Fibroblast of skin of back (primary cell): ENCODE measurements around the gene PTX4.

Experiments used
- DNase-seq: peaks from one replicate; pipeline ENCODE4 v3.0.0-alpha.2; 2013

Gene PTX4

DNA sequence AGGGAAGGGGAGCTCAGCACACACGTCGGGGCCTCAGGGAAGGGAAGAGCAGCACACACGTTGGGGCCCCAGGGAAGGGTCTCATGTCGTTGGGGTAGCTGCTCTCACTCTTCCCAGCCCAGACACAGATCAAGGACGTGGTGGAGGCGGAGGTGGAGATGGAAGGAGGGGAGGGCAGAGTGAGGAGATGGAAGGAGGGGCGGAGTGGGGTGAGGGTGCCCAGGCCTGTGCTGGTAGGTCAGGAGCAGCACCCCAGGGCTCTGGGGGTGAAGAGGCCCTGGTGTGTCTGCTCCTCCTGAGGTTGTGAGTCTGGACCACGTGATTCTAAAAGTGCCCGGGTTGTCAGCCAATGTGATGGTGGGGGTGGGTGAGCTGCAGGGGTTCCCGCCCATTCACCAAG, 28.8 kb downstream of the PTX4 start:
- no peak for DNase-seq

DNA sequence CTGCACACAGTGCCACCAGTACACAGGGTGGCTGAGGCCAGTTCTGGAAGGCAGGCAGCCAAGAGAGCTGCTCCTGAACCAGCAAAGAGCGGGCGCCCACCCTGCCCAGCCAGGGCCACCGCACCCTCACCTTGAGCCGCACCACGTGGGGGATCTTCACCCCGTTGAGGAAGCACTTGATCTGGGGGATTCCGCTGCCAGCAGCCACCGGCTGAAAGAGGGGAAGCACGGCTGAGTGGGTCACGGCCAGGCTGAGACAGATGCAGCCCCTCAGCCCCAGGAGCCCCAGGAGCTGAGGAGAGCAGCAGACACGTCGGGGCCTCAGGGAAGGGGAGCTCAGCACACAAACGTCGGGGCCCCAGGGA, 29.8 kb downstream of the PTX4 start:
- no peak for DNase-seq

DNA sequence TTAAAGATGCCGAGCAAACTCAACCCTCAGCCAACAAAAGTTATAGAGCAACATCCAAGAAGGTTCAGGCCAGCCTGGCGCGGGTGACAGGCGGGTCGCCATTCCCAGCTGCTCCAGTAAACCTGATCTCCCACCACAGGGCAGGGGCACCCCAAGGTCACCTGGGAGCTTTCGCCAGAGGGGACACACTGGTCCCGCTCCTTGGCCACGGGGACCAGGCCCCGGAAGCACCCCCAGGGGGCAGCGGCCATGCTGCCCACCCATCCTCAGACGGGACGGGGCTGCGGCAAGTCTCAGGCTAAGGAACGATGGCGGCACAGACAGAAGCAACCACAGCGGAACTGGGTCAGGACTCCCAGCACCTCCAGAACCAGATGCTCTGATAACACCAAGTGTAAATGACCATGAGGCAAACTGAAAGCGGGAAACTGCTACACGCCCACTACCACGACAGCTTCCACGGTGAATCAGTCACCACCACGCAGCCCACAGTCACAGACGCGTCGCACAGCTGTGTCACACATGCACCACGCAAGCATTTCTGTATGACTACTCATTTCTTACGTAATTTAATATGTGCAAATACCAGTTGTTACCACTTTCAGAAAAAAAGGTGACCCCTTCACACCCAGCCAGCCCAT, 30.3 kb downstream of the PTX4 start:
- peak; percentile 7 for DNase-seq

DNA sequence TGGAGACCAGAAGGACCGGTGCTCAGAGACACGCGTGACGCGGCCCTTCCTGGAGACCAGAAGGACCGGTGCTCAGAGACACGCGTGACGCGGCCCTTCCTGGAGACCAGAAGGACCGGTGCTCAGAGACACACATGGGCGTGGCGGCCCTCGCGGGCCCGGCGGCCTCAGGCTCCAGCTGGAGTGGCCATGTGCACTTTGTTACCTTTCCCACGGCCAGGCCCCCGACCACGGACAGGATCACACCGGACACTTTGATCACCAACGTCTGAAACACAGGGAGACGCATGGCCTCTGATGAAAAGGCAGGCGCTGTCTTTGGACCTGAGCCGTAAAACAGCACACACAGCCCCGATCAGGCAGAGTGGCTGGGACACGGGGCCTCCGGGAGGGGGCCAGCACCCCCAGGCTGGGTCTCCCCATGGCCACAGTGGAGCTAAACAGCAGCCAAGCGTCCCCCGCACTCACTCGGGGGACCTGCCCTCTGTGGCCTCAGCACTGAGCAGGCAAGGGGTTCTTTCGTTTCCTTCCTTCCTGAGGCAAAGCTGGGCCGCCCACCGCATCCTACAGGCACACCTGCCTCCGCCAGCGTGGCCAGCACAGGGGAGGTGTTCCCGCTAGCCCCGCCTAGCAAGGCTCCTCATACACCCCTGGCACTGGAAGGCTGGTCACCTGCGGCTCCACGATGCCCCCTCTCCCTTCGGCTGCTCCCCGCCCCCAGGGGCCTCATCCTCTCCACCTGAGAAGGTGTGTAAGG, 31.1 kb downstream of the PTX4 start:
- no peak for DNase-seq

DNA sequence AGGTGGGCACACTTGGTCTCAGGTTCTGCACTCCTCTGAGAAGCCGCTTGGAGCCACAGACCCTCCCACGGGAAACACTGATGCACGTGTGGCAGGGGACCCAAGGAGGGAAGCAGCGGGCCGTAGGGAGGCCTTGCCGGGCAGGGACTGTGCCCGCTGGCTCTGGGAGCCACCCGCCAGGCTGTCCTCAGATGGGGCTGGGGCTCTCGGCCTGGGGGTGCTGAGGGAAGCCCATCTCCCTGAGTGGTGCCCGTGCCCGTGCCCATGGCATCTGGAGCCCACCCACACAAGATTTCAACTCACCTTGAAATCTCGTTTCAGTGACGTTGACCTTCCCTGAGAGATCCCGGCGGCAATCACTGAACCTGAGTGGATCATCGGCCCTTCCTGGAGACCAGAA, 31.8 kb downstream of the PTX4 start:
- DNase-seq, result no peak

DNA sequence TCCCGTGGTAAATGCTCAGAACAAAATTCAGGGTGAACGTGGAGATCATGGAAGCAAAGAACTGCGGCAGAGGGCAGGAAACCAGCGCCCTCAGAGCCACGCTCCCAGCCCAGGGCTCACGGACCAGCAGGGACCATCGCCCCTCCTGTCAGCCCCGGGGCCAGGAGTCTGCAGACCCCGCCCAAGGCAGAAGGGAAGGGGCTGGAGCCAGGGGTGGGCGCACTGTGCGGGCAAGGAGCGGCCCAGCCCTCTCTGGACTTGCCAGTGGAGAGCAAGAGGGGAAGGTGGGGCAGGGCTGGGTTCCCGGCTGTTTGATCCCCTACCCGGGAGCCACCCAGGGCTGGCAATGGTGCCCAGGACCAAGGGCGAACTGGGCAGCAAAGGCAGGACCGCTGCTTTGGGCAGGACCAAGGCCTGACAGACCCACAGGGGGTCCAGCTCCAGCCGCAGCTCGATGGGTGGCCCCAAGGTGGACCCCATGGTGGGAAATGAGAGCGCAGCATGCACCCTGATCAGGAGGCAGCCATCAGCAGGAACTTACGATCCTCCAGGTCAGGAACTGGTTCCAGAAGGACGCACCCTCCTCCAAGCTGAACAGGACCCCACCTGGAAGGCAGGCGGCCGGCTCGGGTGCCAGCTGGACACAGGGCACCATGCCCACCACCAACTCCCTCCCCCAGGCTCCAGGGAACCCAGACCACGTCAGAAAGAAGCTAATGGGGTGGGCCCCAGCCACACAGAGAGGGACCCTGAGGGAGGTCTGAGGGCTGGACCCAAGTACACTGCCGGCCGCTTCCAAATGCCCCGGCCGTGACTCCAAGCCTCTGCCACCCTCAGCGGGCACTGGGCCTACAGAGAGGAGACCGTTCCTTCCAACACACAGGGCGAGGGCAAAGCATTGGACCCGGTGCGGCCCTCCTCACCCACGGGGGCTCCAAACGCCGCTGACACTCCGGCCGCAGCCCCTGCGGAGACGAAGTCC, 33.3 kb downstream of the PTX4 start:
- DNase-seq, result no peak

DNA sequence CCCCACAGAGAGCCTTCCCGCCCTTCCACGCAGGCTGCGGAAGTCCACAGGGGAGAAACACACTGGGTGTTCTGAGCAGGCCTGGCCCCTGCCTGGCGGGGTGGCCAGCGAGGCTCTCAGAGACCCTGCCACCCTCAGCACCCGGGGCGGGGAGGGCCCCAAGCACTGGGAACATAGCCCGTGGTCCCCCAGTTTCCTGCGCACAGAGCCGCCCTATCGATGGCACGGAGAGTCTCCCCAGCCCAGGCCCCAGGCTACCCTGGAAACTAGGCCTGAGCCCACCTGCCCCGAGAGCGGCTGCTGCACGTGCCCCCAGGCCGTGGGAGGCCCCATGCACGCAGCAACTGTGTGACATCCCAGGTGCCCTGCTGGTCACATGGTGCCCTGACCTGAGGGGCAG, 34.2 kb downstream of the PTX4 start:
- DNase-seq, result no peak

DNA sequence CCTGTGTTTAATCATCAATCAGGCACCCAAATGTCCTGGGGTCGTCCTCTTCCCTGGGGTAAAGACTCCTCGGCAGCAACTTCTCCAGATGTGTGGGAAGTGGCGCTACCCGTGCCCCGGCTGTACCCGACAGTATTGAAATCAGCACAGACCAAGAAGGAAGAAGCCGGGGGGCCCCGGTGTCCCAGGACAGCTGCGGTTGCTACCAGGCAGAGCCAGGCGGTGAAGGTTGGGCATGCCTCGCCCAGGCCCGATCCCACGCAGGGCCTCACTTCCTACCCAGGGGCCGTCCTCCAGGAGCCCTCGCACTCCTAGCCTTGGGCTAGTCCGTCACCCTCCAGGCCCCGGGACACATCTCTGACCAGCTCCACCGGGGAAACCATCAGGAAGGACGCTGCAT, 35.4 kb downstream of the PTX4 start:
- DNase-seq, result no peak

DNA sequence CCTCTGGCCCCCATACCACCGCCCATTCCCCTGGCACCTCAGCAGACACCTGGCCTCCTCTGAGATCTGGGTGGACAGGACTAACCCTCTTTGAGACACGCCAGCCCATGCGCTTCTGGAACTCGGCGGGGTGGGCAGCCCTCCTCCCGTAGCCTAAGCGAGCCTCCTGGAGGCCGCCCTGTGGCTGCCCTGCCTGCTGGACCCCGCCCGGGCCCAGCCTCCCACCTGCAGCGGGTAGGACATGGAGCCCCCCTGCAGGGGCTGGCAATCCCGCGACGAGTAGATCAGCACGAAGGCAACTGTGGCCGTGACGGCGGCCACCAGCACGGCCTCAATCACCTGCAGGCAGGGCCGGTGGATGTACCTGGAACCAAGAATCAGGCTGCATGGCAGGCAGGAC, 36.2 kb downstream of the PTX4 start:
- DNase-seq, result no peak

DNA sequence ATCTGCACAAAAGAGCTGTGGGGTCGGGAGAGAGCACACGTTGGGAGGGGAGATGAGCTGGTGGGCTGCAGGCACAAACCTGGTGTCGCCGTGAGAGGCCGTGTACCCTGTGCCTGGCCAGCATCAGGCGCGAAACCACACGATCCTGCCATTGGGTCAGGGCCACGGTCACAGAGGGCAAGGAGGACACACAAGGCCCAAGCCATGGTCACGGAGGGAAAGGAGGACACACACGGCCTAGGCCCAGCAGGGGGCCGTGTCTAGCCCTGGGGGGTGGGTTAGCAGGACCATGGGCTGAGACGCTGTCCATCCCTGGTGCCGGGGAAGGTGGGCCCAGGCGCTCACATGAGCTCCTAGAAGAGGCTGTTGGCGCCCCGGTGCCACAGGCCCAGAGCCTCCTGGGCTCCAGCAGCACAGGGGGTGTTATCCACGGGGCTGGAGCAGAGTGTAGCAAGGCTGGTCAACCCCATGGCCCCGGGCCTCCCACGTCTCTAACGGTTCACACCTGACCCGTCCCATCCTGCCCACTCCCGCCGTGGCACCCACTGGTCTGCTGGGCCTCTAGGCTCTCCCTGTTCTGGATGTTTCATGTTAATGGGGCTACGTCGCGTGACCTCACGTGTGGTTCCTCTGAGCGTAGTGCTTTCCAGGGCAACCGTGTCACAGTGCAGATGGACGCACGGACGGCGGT, 36.9 kb downstream of the PTX4 start:
- no peak for DNase-seq

DNA sequence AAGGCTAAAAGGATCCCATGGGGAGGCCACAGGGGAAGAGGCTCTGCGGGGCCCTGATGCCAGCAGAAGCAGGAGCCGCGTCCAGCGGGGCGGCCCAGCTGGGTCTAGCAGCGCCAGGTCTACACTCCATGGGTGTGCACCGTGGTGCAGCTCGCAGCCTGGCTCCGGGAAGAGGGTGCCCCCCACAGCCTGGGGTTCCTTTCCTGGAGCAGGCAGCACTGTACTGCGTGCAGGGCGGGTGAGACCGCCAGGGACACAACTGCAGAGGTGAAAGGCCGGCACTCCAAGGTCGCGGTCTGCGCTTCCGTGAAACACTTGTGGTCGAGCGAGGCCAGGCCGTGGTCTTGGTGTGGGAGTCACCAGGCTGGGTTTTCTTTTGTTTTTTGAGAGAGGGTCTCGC, 37.9 kb downstream of the PTX4 start:
- DNase-seq, result no peak

DNA sequence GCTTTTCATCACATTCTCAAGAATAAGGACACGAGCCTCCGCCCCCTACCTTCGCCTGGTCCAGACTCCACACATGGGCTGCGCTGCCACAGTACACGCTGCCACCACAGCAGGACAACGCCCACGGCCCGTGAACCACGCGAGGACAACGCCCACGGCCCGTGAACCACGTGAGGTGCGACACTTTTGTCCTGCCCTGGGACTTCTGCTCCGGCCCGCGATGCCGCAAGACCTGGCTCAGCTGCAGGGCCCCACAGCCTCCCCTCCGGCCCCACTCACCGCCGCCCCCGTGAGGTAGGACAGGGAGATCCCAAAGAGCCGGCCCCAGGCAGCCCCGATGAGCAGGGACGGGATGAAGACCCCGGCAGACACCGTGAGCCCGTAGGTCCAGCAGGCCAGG, 38.5 kb downstream of the PTX4 start:
- DNase-seq, result no peak

DNA sequence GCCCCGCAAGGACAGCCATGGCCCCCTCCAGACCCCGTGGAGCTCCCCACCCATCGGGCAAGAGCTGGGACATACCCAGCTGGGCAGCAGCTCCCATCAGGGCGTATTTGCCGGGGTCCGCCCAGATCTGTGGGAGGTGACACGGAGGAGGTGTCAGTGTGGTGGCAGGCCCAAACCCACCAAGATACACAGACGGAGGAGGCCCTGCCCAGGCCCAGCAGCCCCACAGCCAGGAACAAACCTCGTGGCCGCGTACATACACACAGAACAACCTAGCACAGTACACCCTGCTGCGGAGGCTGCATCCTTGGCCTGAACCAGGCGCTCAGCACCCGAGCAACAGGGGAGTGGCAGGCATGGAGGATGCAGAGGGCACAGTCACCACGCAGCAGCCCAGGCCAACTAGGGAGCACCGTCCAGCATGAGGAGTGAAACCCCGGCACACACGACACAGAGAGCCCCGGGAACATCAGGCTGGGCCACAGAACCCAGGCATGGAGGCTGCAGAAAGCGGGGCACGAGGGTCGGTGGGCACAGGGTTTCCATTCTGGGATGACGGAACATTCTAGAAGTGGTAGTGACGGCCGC, 39.4 kb downstream of the PTX4 start:
- DNase-seq, result no peak

DNA sequence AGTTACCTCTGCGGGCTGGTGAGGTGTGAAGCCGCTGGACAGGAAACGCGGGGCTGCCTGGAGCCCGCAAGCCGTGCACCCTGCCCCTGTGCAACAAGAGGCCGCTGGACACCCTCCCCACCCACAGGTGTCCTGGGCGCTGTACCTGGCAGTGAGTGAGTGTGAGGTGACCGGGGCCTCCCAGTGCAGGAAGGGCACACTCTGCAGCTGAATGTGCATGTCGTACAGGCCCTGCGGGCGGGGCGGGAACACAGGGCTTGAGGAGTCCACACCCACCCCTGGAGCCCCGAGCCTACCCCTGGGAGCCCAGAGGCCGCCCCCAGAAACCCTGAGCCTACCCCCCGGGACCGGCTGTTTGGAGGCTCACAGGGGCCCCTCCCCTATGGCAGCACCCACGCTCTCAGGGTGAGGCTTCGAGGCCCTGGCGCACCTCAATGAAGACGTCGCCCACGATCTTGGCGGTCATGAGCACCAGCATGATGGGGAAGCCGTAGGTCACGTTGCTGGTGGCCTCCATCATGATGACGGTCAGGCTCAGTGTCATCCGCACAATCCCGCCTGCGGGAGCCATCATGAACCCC, 40.1 kb downstream of the PTX4 start:
- DNase-seq, result no peak

DNA sequence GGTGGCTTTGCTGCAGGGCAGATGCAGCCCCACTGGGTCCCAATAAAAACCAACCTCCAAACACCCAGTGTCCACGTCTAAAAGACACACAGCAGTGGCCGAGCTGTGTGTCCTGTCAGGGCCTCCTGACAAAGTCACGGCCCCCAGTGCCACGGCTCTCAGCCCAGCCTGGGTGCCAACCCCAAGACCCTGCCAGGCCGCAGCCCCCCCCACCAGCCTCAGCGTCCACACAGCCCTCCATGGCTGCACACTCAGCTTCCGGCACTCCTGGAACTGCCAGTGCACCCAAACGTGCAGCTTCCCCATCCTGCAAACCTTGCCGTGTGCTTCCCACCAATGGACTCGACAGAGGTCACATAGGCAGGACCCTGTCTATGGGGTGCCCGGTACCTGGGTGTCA, 40.8 kb downstream of the PTX4 start:
- DNase-seq, result no peak

DNA sequence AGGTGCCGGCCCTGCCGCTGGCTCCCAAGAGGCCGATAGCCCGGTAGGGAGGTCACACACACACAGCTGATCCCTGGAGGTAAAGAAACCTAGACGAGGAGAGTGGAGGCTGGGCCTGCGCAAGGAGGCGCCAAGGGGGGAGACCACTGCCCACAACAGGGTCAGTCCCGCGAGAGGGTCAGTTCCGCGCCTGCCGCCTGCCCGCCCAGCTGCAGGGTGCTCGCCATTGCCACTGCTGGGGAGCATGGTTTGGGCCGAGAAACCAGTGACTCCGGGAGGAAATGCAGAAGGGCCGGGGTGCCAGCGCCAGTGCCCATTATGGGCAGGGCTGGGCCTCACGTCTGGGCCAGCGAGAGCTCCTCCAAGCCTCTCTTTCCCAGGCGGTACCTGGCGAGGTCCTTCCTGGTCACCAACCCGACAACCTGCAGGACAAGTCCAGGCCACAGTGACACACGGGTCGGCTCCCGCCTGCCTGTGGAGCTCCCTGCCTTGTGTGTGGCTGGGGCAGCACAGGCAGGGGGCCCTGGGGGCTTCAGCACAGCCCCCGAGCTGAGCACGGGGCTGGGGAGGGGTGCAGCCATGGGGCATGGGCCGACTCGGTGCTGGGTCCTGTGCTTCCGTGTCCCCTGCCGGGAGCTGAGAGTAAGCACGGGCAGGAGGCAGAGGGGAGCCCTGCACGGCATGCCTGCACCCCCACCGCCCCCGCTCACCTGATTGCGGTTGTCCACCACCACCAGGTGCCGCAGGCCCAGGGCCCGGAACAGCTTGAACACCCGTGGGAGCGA, 42.3 kb downstream of the PTX4 start:
- no peak for DNase-seq

DNA sequence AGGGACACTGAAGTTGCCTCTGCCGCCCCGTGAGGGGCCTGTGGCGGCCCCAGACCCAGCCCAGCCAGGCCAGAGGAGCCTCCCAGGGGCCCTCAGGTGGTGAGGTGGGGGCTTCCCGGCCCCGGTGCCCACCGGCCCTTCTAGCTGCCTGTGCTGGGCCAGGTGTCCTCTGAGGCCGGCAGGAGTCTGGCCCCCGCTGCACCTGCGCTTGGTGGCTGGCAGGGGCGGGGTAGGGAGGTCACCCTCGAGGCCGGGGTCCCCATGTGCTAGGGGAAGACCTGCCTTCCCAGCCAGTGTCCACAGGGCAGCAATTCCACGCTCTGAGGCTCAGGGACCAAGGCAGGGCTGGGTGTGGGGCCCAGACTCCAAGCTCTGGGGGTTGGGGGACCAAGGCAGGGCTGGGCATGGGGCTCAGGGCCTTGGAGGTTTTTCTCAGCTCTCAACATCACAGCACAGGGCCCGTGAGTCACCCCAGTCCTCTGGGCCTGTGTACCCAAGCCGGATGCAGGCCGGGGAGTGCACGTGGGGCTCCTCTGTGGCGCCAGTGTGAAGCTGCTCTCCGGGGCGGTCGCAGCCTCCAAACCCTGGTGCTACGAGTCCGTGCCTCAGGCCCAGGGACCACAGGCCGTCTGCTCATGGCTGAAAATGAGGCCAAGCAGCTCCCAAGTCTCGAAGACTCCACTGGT, 43.1 kb downstream of the PTX4 start:
- no peak for DNase-seq

DNA sequence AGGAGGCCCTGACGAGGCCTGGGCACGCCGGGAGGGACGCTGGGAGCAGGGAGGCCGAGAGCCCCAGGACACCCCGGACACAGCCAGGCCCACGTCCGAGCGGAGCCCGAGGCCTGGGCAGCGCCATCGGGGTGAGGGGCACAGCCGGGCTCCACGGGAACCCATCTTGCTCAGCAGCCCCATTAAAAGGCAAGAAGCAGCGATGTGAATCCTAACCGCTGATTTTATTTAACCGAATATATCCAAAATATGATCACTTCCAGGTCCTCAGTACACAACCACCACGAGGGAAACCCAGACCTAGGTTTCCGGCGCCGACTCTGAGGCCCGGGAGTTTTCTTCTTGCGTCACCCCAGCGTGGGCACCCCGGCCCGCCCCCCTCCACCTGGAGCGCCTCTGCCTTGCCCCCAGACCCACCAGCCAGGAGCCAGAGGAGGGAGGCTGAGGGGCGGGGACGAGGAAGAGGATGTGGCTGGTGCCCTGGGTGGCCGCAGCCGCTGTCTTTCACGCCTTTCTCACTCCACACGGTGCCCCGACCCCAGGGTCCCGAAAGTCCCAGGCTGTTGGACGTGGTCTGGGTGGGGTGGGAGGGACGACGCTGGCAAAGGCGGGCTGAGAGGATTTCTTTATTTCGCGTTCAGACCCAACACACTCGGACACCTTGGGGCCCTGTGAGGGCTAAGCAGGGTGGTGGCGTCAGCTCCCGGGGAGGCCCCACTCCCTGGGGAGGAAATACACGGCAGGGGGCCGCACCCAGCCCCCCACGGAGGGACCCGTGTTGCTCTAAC, 43.8 kb downstream of the PTX4 start:
- DNase-seq, result no peak

DNA sequence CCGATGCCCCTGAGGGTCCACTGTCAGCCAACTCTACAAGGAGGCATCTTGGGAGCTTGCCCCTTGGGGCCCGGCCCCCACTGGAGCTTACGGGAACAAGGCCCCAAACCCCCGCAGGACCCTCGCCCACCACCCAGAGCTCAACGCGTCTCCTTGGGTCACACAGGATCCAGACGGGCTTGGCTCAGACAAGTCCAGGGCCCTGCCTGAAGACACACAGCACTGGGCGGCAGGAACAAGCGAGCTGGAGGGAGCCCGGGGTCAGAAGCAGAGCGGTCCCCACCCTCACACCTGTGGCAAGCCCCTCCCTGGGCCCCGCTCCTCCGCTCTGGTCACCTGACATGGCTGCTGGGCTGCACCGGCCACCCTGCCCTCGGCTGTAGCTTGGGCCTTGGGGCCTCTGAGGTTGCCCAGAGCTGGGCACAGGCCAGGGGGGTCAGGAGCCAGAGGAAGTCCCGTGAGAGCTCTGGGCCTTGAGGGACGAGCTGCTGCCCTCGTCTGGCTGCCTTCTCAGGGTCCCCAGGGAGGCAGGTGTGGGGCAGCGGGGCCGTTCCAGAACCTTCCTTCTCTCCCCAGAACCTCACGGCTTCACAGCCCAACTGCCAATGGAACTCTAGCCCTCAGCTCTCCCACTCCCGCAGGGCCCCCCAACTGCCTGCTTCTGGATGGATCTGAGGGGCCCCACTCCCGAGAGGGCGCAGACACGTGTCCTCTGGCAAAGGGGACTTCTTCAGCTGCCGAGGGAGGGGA, 44.6 kb downstream of the PTX4 start, which contains the start of gene CCDC154:
CCDC154 (minus strand) TSS at position 577 of the 750 bp plus-strand sequence; CDS start at position 343, 234 bp downstream.
- no peak for DNase-seq
